Activated T-cell treated with anti-CD3 and anti-CD28 coated beads, Interleukin-2, amount 50 U/mL, for 4 hours (primary cell): ENCODE measurements around the gene SPSB3. TPM values are rescaled to one million over a fixed set of nuclear protein-coding genes. Genes with fewer than 3 reads are reported as not detected.

ENCODE experiments used
- ATAC-seq, 2 donors: fragments of 200-7000 bp; cut with Tn5 transposase; one replicate each; pipeline ENCODE4 v1.10.0; 2021
- DNase-seq: peaks from one replicate; pipeline ENCODE4 v3.0.0-alpha.2; 2020
- H3K27me3 Mint-ChIP-seq: one replicate; pipeline ENCODE4 v1.8.0; 2021; ENCODE audit warnings: low read depth, mixed read lengths
- H3K36me3 Mint-ChIP-seq: one replicate; pipeline ENCODE4 v1.8.0; 2022; ENCODE audit warnings: mixed read lengths; ENCODE audit not compliant: insufficient read depth
- H3K4me1 Mint-ChIP-seq: one replicate; pipeline ENCODE4 v1.8.0; 2021; ENCODE audit warnings: low read depth, mixed read lengths
- H3K4me3 Mint-ChIP-seq: one replicate; pipeline ENCODE4 v1.8.0; 2021; ENCODE audit warnings: mild to moderate bottlenecking, moderate library complexity, mixed read lengths
- H3K9me3 Mint-ChIP-seq: one replicate; pipeline ENCODE4 v1.8.0; 2021; ENCODE audit warnings: mixed read lengths
- total RNA-seq, 3 donors: library from RNA; stranded (reverse); gene quantifications; one replicate each; pipeline ENCODE4 v1.2.1, GENCODE V29; 2021

The SPSB3 gene
- total RNA-seq, 3 donors from 2014 or later = 15.5 to 20.8 (median 16.8) TPM

DNA sequence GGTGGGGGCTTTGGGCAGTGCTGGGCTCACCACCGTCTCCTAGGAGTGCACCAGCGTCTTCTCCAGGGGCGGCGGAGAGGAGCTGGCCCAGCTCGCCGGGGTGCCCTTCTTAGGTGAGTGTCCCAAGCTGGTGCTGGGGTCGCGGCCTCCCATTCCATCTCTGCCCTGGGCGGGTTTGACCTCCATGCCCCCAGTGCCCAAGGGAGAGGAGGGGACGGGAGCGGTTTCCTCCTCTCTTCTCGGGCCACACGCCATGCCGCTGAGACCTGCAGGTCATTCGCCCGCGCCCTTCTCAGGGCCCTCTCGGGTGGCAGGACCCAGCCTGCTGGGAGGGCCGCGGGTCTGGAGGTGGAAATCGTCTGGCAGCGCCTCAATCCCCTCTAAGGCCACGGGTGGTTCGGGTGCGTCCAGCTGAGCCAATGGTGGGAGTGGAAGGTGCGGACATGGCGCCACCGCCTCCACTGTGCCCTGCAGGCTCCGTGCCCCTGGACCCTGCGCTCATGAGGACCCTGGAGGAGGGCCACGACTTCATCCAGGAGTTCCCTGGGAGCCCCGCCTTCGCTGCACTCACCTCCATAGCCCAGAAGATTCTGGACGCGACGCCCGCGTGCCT, 5.8 kb upstream of the SPSB3 start:
- no peaks in the 10 kb centered on the region for H3K9me3 Mint-ChIP-seq
- DNase-seq = no peak
- H3K27me3 Mint-ChIP-seq = no peaks in the 10 kb centered on the region
- peaks cover 4% of the 10 kb centered on the region for H3K36me3 Mint-ChIP-seq
- no peak overlapping the region for H3K4me3 Mint-ChIP-seq
- ATAC-seq = no peak
- H3K4me1 Mint-ChIP-seq = peaks cover 16% of the 10 kb centered on the region

DNA sequence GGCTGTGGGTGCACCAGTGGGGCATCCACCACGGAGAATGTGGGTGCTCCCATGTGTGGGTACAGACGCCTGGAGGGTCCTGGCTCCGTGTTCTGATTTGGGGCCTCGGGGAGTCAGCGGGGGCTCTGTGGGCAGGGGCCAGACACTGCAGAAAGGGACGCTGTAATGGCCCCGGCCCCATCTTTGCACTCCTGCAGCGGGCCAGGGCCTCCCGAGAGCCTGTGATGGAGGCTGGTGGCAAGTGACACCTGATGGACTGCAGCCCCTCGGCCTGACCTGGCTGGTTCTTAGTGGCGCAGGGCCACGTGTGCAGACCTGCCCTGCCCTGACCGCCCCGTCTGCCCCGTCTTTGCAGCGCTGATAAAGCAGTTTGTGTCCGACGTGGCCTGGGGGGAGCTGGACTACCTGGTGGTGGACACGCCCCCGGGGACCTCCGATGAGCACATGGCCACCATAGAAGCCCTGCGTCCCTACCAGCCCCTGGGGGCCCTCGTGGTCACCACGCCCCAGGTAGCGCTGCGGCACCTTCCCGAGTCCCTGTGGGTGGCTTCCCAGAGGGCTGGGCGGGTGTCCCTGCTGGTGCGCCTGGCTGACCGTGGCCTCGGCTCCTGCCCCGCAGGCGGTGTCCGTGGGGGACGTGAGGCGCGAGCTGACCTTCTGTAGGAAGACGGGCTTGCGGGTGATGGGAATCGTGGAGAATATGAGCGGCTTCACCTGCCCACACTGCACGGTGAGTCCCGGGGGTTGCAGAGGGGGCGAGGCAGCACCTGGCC, 5.1 kb upstream of the SPSB3 start:
- H3K27me3 Mint-ChIP-seq = no peaks in the 10 kb centered on the region
- ATAC-seq (no peak), DNase-seq (no peak)
- no peak overlapping the region for H3K4me3 Mint-ChIP-seq
- H3K9me3 Mint-ChIP-seq = no peaks in the 10 kb centered on the region
- peaks cover 4% of the 10 kb centered on the region for H3K36me3 Mint-ChIP-seq
- peaks cover 20% of the 10 kb centered on the region for H3K4me1 Mint-ChIP-seq

DNA sequence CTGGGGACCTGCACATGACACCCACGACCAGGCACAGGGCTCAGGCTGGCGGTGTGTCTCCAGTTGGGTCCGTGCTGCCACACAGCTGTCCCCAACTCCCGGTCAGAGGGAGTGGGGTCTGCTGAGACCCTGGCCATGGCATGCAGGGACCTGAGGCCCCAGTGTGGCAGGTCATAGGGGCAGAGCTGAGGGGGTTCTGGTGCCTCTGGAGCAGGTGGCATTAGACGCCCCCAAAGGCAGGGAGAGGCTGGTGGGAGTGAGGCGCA, 4.6 kb upstream of the SPSB3 start:
- no peaks in the 10 kb centered on the region for H3K9me3 Mint-ChIP-seq
- ATAC-seq (no peak), DNase-seq (no peak)

DNA sequence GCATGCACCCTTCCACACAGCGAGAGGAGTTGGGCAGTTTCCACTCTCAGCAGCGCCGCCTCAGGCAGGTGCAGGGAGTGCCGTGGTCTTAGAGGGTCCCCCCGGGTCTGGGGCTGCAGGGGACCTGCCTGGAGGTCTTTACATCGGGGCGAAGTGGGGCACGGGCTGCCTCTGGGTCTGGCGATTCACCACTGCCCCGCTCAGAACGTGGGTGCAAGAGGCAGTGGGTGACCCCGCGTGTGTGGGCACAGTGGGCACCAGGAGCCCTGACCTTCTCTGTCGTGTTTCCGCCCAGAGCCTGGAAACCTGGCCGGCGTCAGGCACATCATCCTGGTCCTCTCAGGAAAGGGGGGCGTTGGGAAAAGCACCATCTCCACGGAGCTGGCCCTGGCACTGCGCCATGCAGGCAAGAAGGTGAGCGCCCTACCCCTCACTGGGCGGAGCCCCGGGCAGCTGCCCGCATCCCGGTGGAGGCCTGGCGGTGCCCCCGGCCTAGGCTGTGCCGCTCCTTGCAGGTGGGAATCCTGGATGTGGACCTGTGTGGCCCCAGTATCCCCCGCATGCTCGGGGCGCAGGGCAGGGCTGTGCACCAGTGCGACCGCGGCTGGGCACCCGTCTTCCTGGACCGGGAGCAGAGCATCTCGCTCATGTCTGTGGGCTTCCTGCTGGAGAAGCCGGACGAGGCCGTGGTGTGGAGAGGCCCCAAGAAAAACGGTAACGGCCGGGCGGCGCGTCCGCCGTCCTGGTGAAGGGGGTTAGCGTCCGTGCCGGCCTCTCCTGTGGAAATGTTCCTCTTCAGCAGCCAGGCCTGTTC, 4.1 kb upstream of the SPSB3 start:
- Mint-ChIP-seq H3K27me3 (no peaks in the 10 kb centered on the region), H3K4me3 (no peak overlapping the region), H3K36me3 (peaks cover 4% of the 10 kb centered on the region), H3K4me1 (peaks cover 25% of the 10 kb centered on the region), H3K9me3 (no peaks in the 10 kb centered on the region)
- no peak for DNase-seq
- no peak for ATAC-seq

More for the DNA sequence above, 4.6 kb upstream of the SPSB3 start:
- H3K27me3 Mint-ChIP-seq = no peaks in the 10 kb centered on the region
- H3K4me1 Mint-ChIP-seq = peaks cover 20% of the 10 kb centered on the region
- H3K36me3 Mint-ChIP-seq = peaks cover 4% of the 10 kb centered on the region
- no peak overlapping the region for H3K4me3 Mint-ChIP-seq

DNA sequence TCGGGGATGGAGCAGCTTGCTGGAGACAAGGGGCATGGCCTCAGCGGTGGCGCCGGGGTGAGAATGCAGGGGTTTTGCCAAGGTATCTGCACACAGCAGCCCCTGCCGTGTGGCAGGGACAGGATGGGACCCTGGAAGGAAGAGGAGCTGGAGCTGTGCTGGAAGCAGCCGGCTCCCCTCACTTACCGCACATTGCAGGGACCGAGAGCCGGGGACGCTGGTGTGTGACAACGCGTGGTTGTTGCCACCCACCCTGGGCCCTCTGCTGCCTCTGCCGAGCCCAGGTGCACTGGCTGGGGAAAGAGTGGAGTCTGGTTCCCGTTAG, 3.4 kb upstream of the SPSB3 start:
- ATAC-seq (no peak), DNase-seq (no peak)
- Mint-ChIP-seq H3K9me3 (no peaks in the 10 kb centered on the region), H3K4me1 (peaks cover 25% of the 10 kb centered on the region), H3K36me3 (peaks cover 4% of the 10 kb centered on the region), H3K4me3 (no peak overlapping the region), H3K27me3 (no peaks in the 10 kb centered on the region)

DNA sequence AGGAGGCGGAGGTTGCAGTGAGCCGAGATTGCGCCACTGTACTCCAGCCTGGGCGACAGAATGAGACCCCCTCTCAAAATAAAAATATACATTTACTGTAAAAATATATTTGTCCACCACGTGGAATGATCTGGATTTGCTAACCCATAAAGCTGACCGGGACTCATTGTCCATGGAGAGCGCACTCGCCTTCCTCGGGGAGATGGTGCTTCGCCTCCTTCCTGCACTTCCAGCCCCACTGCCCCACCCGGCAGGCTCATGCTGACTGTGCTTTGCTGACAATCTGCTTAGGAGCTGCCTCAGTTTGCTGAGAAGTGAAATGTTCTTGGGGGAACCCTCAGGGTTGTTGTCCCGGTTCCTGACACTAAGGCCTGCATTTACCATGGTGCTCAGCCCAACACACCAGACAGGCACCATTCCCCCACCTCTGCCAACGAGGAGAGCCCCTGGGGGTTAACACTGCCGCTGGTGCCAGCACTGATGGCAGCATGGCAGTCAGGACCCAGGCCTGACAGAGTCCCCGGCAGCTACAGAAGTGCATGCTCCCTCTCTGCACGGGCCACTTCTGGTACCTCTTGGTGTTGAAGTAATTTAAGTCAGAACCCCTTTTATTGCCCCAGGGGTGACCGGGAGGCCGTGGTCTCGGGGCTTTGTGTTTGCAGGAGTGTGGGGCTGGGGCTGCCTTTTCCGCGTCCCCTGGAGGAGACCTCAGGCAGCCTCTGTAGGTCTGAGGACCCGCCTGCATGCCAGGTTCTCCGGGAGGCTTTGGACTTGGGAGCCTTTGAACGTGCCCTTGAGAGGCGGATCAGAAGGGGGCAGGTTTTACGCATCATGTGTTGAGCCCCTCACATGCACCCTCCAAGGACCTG, 2.8 kb upstream of the SPSB3 start:
- ATAC-seq (no peak), DNase-seq (no peak)
- Mint-ChIP-seq H3K4me1 (peaks cover 25% of the 10 kb centered on the region), H3K4me3 (no peak overlapping the region), H3K27me3 (no peaks in the 10 kb centered on the region), H3K9me3 (no peaks in the 10 kb centered on the region), H3K36me3 (peaks cover 4% of the 10 kb centered on the region)

DNA sequence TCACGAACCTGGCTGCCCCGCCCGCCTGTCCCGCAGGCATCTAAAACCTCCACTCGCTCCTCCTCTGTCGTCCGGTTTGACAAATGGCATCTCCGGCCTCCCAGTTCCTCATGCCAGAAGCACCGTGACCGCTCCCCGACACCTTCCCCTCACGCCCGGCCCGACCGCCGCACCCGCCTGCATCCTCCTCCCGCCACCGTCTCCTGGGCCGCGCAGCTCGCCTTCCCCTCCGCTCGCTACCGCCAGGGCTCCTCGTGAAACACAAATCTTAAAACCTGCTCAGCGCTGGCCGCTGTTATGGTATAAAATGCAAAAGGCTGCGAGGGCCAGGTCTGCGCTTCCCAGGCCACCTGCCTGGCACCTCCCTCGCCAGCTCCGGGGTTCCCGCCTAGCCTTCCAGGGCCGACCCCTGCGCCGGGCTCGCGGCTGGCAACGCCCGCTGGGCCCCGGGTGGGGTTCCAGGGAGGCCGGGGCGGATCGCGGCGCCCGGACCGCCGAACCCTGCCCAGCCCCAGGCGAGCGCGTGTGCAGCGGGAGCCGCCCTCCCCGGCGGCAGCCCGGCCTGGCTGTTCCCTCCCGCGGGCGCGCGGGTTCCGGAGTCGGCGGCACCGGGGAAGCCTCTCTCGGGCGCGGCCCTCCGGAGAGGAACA, 488 bp downstream of the SPSB3 start:
- Mint-ChIP-seq H3K4me3 (peak overlapping the region; percentile 84), H3K4me1 (peaks cover 24% of the 10 kb centered on the region), H3K36me3 (no peaks in the 10 kb centered on the region), H3K9me3 (no peaks in the 10 kb centered on the region), H3K27me3 (no peaks in the 10 kb centered on the region)
- DNase-seq = no peak
- ATAC-seq = peak; percentile 15 to 19

DNA sequence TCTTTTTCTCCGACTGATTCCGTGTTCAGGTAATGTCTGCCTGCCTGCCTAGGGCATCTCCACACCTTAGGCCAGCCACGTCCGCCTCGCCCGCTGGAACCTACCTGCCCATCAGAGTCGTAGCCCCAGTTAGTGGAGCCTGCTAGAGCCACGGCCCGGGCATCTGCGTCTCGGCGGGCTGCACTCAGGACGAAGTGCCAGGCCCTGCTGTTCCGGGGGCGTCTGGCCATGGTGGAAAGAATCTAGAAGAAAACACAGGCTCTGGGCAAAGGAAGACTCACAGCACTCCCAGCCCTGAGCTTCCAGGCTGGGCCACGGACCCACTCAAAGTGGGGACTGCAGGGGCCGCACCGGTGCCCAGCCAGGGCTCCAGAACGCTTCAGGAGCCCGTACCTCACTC, 1.1 kb downstream of the SPSB3 start:
- no peaks in the 10 kb centered on the region for H3K9me3 Mint-ChIP-seq
- DNase-seq = no peak

DNA sequence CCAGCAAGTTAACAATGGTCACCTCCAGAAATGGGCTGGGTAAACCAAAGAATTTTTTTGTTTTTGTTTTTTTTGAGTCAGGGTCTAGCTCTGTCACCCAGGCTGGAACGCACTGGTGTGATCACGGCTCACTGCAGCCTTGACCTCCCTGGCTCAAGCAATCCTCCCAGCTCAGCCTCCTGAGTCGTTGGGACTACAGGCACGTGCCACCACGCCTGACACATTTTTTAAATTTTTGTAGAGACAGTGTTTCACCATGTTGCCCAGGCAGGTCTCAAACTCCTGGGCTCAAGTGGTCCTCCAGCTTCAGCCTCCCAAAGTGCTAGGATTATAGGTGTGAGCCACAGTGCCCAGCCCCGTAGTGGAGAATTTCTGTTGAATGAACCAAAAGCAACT, 1.7 kb downstream of the SPSB3 start:
- no peaks in the 10 kb centered on the region for H3K27me3 Mint-ChIP-seq
- no peaks in the 10 kb centered on the region for H3K9me3 Mint-ChIP-seq
- H3K36me3 Mint-ChIP-seq = no peaks in the 10 kb centered on the region
- peaks cover 21% of the 10 kb centered on the region for H3K4me1 Mint-ChIP-seq
- DNase-seq = no peak
- peak overlapping the region; percentile 81 for H3K4me3 Mint-ChIP-seq
- ATAC-seq = no peak

More for the DNA sequence above, 1.1 kb downstream of the SPSB3 start:
- peak overlapping the region; percentile 81 for H3K4me3 Mint-ChIP-seq
- H3K36me3 Mint-ChIP-seq = no peaks in the 10 kb centered on the region
- no peak for ATAC-seq
- H3K4me1 Mint-ChIP-seq = peaks cover 22% of the 10 kb centered on the region
- H3K27me3 Mint-ChIP-seq = no peaks in the 10 kb centered on the region

DNA sequence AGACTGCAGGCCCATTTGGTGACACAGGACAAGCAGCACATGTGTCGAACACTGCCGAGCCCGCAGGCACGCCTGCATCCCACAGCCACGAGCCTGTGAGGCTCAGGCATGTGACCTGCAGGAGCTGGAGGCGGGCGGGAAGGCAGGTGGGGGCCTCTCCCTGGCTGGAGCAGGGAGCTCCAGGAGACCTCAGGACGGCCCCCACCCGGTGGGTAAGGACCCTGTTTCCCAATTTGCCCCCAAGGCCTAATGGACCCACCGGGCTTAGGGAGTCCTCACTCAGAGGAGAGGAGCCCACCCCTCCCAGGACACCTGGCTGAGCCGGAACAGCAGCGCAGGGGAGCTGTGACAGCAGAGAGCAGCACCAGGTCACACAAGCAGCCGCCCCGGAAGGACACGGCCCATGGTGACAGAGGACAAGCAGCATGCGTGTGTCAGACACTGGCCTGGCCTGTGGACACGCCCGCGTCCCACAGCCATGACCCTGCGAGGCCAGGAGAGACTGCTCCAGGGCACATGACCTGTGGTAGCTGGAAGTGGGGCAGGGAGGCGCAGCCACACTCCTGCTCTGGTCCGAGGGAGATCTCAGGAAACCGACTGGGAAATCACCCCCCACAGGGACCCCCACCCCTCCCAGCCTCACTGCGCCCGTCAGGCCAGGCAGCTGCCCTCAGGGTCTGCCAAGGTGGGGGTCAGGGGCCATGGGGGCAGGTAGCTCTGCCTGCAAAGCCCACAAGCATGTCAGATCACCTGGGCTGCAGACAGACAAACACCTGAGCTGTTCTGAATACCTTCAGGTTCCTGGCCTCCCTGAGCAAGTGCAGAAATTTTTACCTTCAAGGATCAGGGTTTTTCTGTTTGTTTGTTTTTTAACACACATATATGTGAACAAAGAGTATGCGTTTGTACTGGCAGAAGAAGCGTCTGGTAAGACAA, 2.4 kb downstream of the SPSB3 start:
- H3K36me3 Mint-ChIP-seq = no peaks in the 10 kb centered on the region
- DNase-seq = no peak
- peak overlapping the region; percentile 81 for H3K4me3 Mint-ChIP-seq
- no peak for ATAC-seq
- H3K27me3 Mint-ChIP-seq = no peaks in the 10 kb centered on the region
- H3K9me3 Mint-ChIP-seq = no peaks in the 10 kb centered on the region
- H3K4me1 Mint-ChIP-seq = peaks cover 17% of the 10 kb centered on the region

DNA sequence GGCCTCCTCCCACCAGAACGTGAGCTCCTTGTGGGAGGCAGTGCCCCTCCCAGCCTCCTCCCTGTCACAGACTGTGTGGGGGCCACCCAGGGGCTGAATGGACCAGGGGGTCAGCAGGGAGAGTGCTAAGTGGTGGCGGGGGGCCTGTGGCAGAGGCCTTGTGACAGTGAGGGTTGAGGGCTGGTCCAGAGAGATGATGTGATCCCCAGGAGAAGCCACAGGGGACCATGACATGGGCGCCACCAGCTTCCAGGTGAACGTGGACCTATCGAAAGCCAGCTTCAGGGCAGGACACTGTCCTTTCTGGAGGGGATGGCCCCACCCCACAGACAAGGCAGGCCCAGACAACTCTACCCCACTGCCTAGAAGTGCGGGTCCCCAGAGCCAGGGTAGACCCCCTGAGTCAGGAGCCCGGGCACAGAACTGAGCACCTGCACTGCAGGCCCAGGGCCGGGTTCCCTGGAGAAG, 3.1 kb downstream of the SPSB3 start:
- H3K4me1 Mint-ChIP-seq = peaks cover 18% of the 10 kb centered on the region
- no peak for DNase-seq
- H3K9me3 Mint-ChIP-seq = no peaks in the 10 kb centered on the region
- no peak overlapping the region for H3K4me3 Mint-ChIP-seq
- no peaks in the 10 kb centered on the region for H3K36me3 Mint-ChIP-seq
- no peak for ATAC-seq
- H3K27me3 Mint-ChIP-seq = no peaks in the 10 kb centered on the region

DNA sequence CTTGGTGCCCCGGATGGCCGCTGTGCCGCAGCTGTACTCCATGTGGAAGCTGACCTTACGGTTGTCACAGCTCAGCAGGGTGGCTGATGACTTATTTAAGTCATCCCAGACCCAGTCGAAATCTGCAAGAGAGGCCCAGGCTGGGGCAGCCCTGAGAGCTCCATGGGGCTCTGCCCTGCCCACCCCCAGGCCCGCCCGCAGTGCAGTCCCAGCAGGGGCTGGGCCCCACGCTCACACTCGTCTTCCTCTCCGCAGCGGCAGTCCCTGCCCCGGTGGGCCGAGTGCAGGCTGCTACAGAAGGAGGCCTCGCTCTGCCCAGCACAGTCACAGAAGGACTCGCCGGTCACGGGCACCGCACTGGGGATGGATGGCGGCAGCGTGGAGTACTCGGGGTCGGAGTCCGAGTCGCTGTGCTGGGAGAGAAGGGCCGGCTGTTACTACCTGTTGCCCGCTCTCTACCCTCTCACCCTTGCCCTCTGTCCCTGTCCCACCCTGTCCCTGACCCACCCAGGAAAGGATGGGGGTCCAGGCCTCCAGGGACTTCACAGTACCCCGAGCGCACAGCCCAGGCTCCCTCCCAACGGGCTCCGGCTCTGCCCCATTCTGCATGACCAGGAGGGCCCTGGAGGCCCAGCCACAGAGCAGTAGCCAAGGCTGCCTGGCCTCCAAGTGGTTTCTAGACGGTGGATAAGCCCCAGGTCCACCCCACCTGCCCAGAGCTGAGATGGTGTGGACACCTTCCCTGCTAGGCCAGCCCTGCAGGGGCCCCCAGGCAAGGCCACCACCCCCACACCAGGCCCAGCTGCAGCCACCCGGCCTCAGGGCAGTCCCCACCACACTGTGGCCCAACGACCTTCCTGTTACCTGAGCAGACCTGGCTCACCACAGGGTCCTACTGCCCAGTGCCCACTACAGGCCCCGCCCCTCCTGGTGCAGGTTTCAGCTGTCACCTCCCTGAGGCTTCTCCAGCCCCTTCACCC, 3.9 kb downstream of the SPSB3 start:
- Mint-ChIP-seq H3K36me3 (no peaks in the 10 kb centered on the region), H3K4me3 (no peak overlapping the region), H3K27me3 (no peaks in the 10 kb centered on the region), H3K4me1 (peaks cover 18% of the 10 kb centered on the region), H3K9me3 (no peaks in the 10 kb centered on the region)
- ATAC-seq = no peak
- DNase-seq = no peak
